Smooth muscle cell (in vitro differentiated cells): ENCODE data around the gene ZSWIM9. TPM values are rescaled to one million over a fixed set of nuclear protein-coding genes. Genes with fewer than 3 reads are reported as not detected.

Experiments used
- DNase-seq: peaks from one replicate; lab custom pipeline; 2025; ENCODE audit not compliant: unreplicated experiment; lab: John Stamatoyannopoulos, UW
- H2AFZ ChIP-seq: fragments of 200-600 bp; sonication (generic); 2 replicates; pipeline ENCODE4 v1.6.0; 2016; ENCODE audit warnings: antibody characterized with exemption, low read depth, mild to moderate bottlenecking
- H3F3A ChIP-seq: fragments of 200-600 bp; sonication (generic); 2 replicates; pipeline ENCODE4 v1.6.0; 2017; ENCODE audit warnings: antibody characterized with exemption, low read depth
- H3K27ac ChIP-seq: fragments of 200-600 bp; sonication (generic); 2 replicates; pipeline ENCODE4 v1.5.1; 2016; ENCODE audit warnings: low read depth, mild to moderate bottlenecking
- H3K27me3 ChIP-seq: fragments of 200-600 bp; sonication (generic); 2 replicates; pipeline ENCODE4 v1.6.1; 2016; ENCODE audit warnings: low read depth, mild to moderate bottlenecking
- H3K36me3 ChIP-seq: fragments of 200-600 bp; sonication (generic); 2 replicates; pipeline ENCODE4 v1.5.1; 2016; ENCODE audit warnings: low read depth
- H3K4me1 ChIP-seq: fragments of 200-600 bp; sonication (generic); 2 replicates; pipeline ENCODE4 v1.5.1; 2016; ENCODE audit warnings: low read depth
- H3K4me2 ChIP-seq: fragments of 200-600 bp; sonication (generic); 2 replicates; pipeline ENCODE4 v1.6.0; 2016; ENCODE audit warnings: mild to moderate bottlenecking
- H3K4me3 ChIP-seq: fragments of 200-600 bp; sonication (generic); 2 replicates; pipeline ENCODE4 v1.5.1; 2016; ENCODE audit warnings: mild to moderate bottlenecking
- H3K79me2 ChIP-seq: fragments of 200-600 bp; sonication (generic); 2 replicates; pipeline ENCODE4 v1.6.0; 2016; ENCODE audit warnings: low read depth, mild to moderate bottlenecking
- H3K9ac ChIP-seq: fragments of 200-600 bp; sonication (generic); 2 replicates; pipeline ENCODE4 v1.6.0; 2016; ENCODE audit warnings: low read depth
- H3K9me3 ChIP-seq: fragments of 200-600 bp; sonication (generic); replicated peaks from 2 replicates; pipeline ENCODE4 v1.5.1; 2016; ENCODE audit warnings: low read depth
- H4K20me1 ChIP-seq: fragments of 200-600 bp; sonication (generic); 2 replicates; pipeline ENCODE4 v1.6.0; 2016; ENCODE audit warnings: low read depth
- CTCF ChIP-seq: fragments of 200-600 bp; sonication (generic); IDR thresholded peaks from 2 replicates; pipeline ENCODE4 v1.5.1; 2017; ENCODE audit warnings: borderline replicate concordance, mild to moderate bottlenecking, antibody characterized with exemption; ENCODE audit not compliant: insufficient read depth, poor library complexity, severe bottlenecking
- WGBS: methylation state at CpG from one replicate; pipeline ENCODE4 v1.1.7; 2016; ENCODE audit warnings: low lambda C conversion rate; 5-methylcytosine and 5-hydroxymethylcytosine counted together
- polyA plus RNA-seq: library from polyadenylated mRNA; unstranded; fragments of >200 nt; fragmentation: Nextera tagmentation; extraction: Ambion mirVana; gene quantifications from 2 replicates; pipeline ENCODE4 v1.2.1, GENCODE V29; 2016
- total RNA-seq: library from RNA; depleted of rRNA; stranded (reverse); fragments of >200 nt; gene quantifications from 2 replicates; pipeline ENCODE4 v1.2.3, GENCODE V29; 2014

ZSWIM9 gene
- total and polyA plus RNA-seq, 2 experiments from 2014 or later, result 1.3 to 1.6 TPM

DNA sequence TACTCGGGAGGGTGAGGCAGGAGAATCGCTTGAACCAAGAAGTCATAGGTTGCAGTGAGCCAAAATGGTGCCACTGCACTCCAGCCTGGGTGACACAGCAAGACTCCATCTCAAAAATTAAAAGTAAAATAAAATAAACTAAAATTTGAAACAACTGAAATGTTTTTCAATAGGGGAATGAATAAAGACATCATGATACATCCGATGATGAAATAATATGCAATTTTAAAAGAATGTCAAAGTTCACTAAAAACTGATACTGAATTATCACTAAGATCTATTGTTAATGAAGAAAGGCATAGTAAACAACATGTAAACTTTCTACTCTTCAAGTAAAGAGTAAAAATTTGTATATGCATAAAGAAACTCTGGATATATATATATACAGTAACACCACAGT, 76.7 kb downstream of the ZSWIM9 start:
- H3K27ac ChIP-seq, result no peak overlapping the region
- TF ChIP-seq CTCF, result no peak
- H3K9me3 ChIP-seq, result no peaks in the 10 kb centered on the region
- WGBS, result 98% methylated on average over 3 of the region's 3 CpGs
- no peak overlapping the region for H3K4me3 ChIP-seq
- no peaks in the 10 kb centered on the region for H3F3A ChIP-seq
- no peaks in the 10 kb centered on the region for H3K4me1 ChIP-seq
- H3K36me3 ChIP-seq, result no peaks in the 10 kb centered on the region
- no peaks in the 10 kb centered on the region for H3K27me3 ChIP-seq
- no peak overlapping the region for H2AFZ ChIP-seq
- no peaks in the 10 kb centered on the region for H4K20me1 ChIP-seq
- H3K79me2 ChIP-seq, result peaks cover 3% of the 10 kb centered on the region
- no peak for DNase-seq
- no peak overlapping the region for H3K4me2 ChIP-seq
- H3K9ac ChIP-seq, result no peak overlapping the region

Other genes with a start within 250 kb of the ZSWIM9 start
- not detected in 2 replicates for gene BSPH1, start 178.5 kb upstream of the ZSWIM9 start, total RNA-seq
- not detected in 2 replicates for gene BSPH1, start 178.5 kb upstream of the ZSWIM9 start, polyA plus RNA-seq
- 0.99 and 1.3 TPM in 2 replicates for gene ELSPBP1, start 176.0 kb upstream of the ZSWIM9 start, total RNA-seq
- 0.96 and 2.7 TPM in 2 replicates for gene ELSPBP1, start 176.0 kb upstream of the ZSWIM9 start, polyA plus RNA-seq
- gene CABP5, start 126.6 kb upstream of the ZSWIM9 start, total RNA-seq, result not detected in 2 replicates
- not detected in 2 replicates for gene CABP5, start 126.6 kb upstream of the ZSWIM9 start, polyA plus RNA-seq
- 0.40 and 0.63 TPM in 2 replicates for gene PLA2G4C, start 59.9 kb upstream of the ZSWIM9 start, total RNA-seq
- 1.7 and 3.3 TPM in 2 replicates for gene PLA2G4C, start 59.9 kb upstream of the ZSWIM9 start, polyA plus RNA-seq
- 9.8 and 16.5 TPM in 2 replicates for gene LIG1, start 336 bp upstream of the ZSWIM9 start, total RNA-seq
- 26.1 and 38.5 TPM in 2 replicates for gene LIG1, start 336 bp upstream of the ZSWIM9 start, polyA plus RNA-seq
- gene CARD8, start 85.2 kb downstream of the ZSWIM9 start, total RNA-seq, result 17.7 and 30.0 TPM in 2 replicates
- 9.0 and 9.3 TPM in 2 replicates for gene CARD8, start 85.2 kb downstream of the ZSWIM9 start, polyA plus RNA-seq
- 0.22 and 1.5 TPM in 2 replicates for gene ZNF114, start 99.4 kb downstream of the ZSWIM9 start, total RNA-seq
- gene ZNF114, start 99.4 kb downstream of the ZSWIM9 start, polyA plus RNA-seq, result 0.67 and 3.2 TPM in 2 replicates
- 74.5 and 95.2 TPM in 2 replicates for gene EMP3, start 154.9 kb downstream of the ZSWIM9 start, total RNA-seq
- gene EMP3, start 154.9 kb downstream of the ZSWIM9 start, polyA plus RNA-seq, result 424 and 458 TPM in 2 replicates
- 3.0 and 3.8 TPM in 2 replicates for gene TMEM143, start 193.3 kb downstream of the ZSWIM9 start, total RNA-seq
- gene TMEM143, start 193.3 kb downstream of the ZSWIM9 start, polyA plus RNA-seq, result 11.2 and 18.7 TPM in 2 replicates
- not detected in 2 replicates for gene SYNGR4, start 193.7 kb downstream of the ZSWIM9 start, total RNA-seq
- 0.98 TPM in 1 of 2 replicates, not detected in the other for gene SYNGR4, start 193.7 kb downstream of the ZSWIM9 start, polyA plus RNA-seq
- 203 and 239 TPM in 2 replicates for gene KDELR1, start 220.9 kb downstream of the ZSWIM9 start, total RNA-seq
- gene KDELR1, start 220.9 kb downstream of the ZSWIM9 start, polyA plus RNA-seq, result 296 and 315 TPM in 2 replicates
- gene GRIN2D, start 223.0 kb downstream of the ZSWIM9 start, total RNA-seq, result 3.5 and 4.0 TPM in 2 replicates
- gene GRIN2D, start 223.0 kb downstream of the ZSWIM9 start, polyA plus RNA-seq, result 10.7 and 12.7 TPM in 2 replicates